Measurements from ENCODE around the gene DCDC2B.

DCDC2B gene

GRCh38 chr1:32197074-32197473, 11.8 kb upstream of the DCDC2B start:
- H3K27ac ChIP-seq (ENCODE audit: low read depth, low read length, severe bottlenecking), result no peak overlapping the region
- H3K4me1 ChIP-seq (ENCODE audit: control insufficient read depth, insufficient read depth, low read length, poor library complexity, severe bottlenecking), result peaks cover 10% of the 10 kb centered on the region
- H3K36me3 ChIP-seq (ENCODE audit: control insufficient read depth, insufficient read depth, low read length), result peaks cover 62% of the 10 kb centered on the region
- H3K4me3 ChIP-seq (ENCODE audit: extremely low read depth, insufficient read depth, low read length, poor library complexity, severe bottlenecking), result no peak overlapping the region
- no CpG with 5 or more reads among the region's 1 CpG for WGBS, 2 experiments (ENCODE audit: insufficient coverage in 2 of 2)
- no peaks in the 10 kb centered on the region for H3K9me3 ChIP-seq (ENCODE audit: control insufficient read depth, low read length)

GRCh38 chr1:32197837-32198236, 11.1 kb upstream of the DCDC2B start:
- no peak overlapping the region for H3K27ac ChIP-seq (ENCODE audit: low read depth, low read length, severe bottlenecking)
- no peak overlapping the region for H3K4me3 ChIP-seq (ENCODE audit: extremely low read depth, insufficient read depth, low read length, poor library complexity, severe bottlenecking)
- H3K36me3 ChIP-seq (ENCODE audit: control insufficient read depth, insufficient read depth, low read length), result peaks cover 54% of the 10 kb centered on the region
- peaks cover 10% of the 10 kb centered on the region for H3K4me1 ChIP-seq (ENCODE audit: control insufficient read depth, insufficient read depth, low read length, poor library complexity, severe bottlenecking)
- 89 to 90% methylated on average over 2 to 4 of the region's 6 CpGs for WGBS, 2 experiments (ENCODE audit: insufficient coverage in 2 of 2)
- H3K9me3 ChIP-seq (ENCODE audit: control insufficient read depth, low read length), result no peaks in the 10 kb centered on the region

DNA sequence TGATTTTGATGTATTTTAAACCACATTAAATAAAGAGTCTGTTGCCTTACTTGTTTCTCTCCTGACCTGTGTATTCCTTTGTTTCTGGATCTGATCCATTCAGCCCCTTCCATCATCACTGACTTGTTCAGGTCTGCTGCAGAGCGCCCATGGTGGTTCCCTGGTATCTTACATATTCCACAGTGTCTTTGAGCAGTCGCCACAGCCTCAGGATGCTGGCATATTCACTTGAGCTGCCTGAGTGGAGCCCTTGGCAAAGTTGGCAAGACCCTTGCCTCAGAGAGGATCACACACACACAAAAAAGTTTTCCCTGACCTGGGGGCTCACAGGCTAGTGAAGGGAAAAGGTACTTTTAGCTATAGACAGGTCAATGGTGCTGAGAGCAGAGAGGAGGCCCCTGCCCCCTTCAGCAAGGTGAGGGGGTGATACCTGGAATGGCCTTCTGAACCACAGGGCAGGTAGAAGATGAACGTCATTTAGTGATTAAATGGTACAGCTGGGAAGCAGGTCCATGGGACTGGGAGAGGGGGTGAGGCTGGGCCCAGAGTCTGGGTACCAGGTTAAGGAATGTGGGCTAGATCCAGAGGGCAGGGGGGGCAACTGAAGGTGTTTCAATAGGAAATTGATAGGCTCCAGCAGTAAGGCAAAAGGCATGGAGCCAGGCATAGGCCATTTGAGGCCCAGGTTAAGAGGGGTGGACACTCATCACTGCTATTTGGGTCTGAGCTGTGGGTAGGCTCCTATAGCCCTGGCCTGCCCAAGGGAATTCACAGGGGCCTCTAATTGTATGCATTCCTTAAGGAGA, 10.4 kb upstream of the DCDC2B start:
- Histone ChIP-seq H3K27ac (ENCODE audit: low read depth, low read length, severe bottlenecking) (peak overlapping the region; percentile 16), H3K4me1 (ENCODE audit: control insufficient read depth, insufficient read depth, low read length, poor library complexity, severe bottlenecking) (peaks cover 10% of the 10 kb centered on the region), H3K4me3 (ENCODE audit: extremely low read depth, insufficient read depth, low read length, poor library complexity, severe bottlenecking) (no peak overlapping the region), H3K9me3 (ENCODE audit: control insufficient read depth, low read length) (no peaks in the 10 kb centered on the region), H3K36me3 (ENCODE audit: control insufficient read depth, insufficient read depth, low read length) (peaks cover 48% of the 10 kb centered on the region)
- WGBS, 2 experiments (ENCODE audit: insufficient coverage in 2 of 2), result 87 to 100% methylated on average over 2 to 3 of the region's 3 CpGs

GRCh38 chr1:32199043-32199716, 9.7 kb upstream of the DCDC2B start:
- Histone ChIP-seq H3K4me3 (ENCODE audit: extremely low read depth, insufficient read depth, low read length, poor library complexity, severe bottlenecking) (no peak overlapping the region), H3K9me3 (ENCODE audit: control insufficient read depth, low read length) (no peaks in the 10 kb centered on the region)
- WGBS, 2 experiments (ENCODE audit: insufficient coverage in 2 of 2), result 79 to 92% methylated on average over 2 of the region's 4 CpGs

GRCh38 chr1:32199717-32200072, 9.2 kb upstream of the DCDC2B start:
- 62 to 63% methylated on average over 2 to 3 of the region's 6 CpGs for WGBS, 2 experiments (ENCODE audit: insufficient coverage in 2 of 2)
- Histone ChIP-seq H3K9me3 (ENCODE audit: control insufficient read depth, low read length) (no peaks in the 10 kb centered on the region), H3K4me1 (ENCODE audit: control insufficient read depth, insufficient read depth, low read length, poor library complexity, severe bottlenecking) (peaks cover 10% of the 10 kb centered on the region), H3K36me3 (ENCODE audit: control insufficient read depth, insufficient read depth, low read length) (peaks cover 35% of the 10 kb centered on the region), H3K4me3 (ENCODE audit: extremely low read depth, insufficient read depth, low read length, poor library complexity, severe bottlenecking) (peak overlapping the region; percentile 55), H3K27ac (ENCODE audit: low read depth, low read length, severe bottlenecking) (peak overlapping the region; percentile 88)

More at GRCh38 chr1:32199043-32199716, 9.7 kb upstream of the DCDC2B start:
- H3K4me1 ChIP-seq (ENCODE audit: control insufficient read depth, insufficient read depth, low read length, poor library complexity, severe bottlenecking), result peaks cover 10% of the 10 kb centered on the region
- H3K36me3 ChIP-seq (ENCODE audit: control insufficient read depth, insufficient read depth, low read length), result peaks cover 40% of the 10 kb centered on the region
- H3K27ac ChIP-seq (ENCODE audit: low read depth, low read length, severe bottlenecking), result peak overlapping the region; percentile 29

- Histone ChIP-seq H3K4me1 (ENCODE audit: control insufficient read depth, insufficient read depth, low read length, poor library complexity, severe bottlenecking) (peaks cover 10% of the 10 kb centered on the region), H3K36me3 (ENCODE audit: control insufficient read depth, insufficient read depth, low read length) (peaks cover 28% of the 10 kb centered on the region), H3K4me3 (ENCODE audit: extremely low read depth, insufficient read depth, low read length, poor library complexity, severe bottlenecking) (peak within 1 kb of the TSS; percentile 55), H3K27ac (ENCODE audit: low read depth, low read length, severe bottlenecking) (peak within 1 kb of the TSS; percentile 88), H3K9me3 (ENCODE audit: control insufficient read depth, low read length) (no peaks in the 10 kb centered on the region)
- 0% methylated on average over 16 to 19 of the region's 34 CpGs for WGBS, 2 experiments (ENCODE audit: insufficient coverage in 2 of 2)
These were observed 8.5 kb upstream of the DCDC2B start, which contains the start of gene CCDC28B for GRCh38 chr1:32200226-32201010. Gene CCDC28B, plus strand, starts transcription at chr1:32200595. Its CDS starts 1,341 bp downstream, at chr1:32201936.

DNA sequence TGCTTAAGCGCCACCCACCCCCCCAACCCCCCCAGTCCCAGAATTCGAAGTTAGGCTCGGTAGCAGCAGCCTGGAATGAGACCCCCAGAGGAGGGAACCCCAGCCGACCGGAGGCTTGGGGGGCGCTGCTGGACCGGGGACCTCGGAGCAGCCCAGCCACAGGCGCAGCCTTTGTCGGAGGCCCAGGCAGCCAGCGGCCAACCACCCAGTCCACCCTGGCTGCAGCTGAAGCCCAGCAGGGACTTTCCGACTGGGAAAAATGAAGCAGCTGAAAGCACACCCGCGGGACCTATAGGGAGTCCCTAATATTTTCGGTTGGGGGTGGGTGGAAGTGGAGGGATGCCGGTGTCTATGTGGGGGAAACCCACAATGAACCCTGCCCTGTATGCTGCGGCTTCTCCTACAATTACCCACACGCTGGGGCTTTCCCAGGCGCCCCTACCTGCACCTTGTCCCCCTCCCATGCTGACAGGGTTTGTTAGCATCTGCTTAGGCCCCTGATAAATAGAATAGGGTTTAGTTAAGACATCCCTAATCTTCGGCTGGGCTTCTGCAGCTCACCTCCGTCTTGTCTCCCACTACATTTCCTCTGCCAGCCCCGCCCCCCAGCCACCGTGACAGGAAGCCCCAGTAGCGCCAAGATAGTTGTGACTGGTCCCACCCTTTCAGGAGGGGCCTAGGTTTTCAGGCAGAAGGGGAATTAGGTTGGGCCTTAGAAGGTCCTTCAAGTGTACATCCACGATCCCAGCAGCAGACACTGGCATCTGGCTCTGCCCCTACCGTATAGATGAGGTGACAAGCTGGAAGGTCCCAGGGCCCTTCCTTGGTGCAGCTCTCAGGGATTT, 7.7 kb upstream of the DCDC2B start:
- Histone ChIP-seq H3K4me3 (ENCODE audit: extremely low read depth, insufficient read depth, low read length, poor library complexity, severe bottlenecking) (peak overlapping the region; percentile 55), H3K9me3 (ENCODE audit: control insufficient read depth, low read length) (no peaks in the 10 kb centered on the region), H3K36me3 (ENCODE audit: control insufficient read depth, insufficient read depth, low read length) (peaks cover 20% of the 10 kb centered on the region), H3K27ac (ENCODE audit: low read depth, low read length, severe bottlenecking) (peak overlapping the region; percentile 88), H3K4me1 (ENCODE audit: control insufficient read depth, insufficient read depth, low read length, poor library complexity, severe bottlenecking) (peaks cover 10% of the 10 kb centered on the region)
- WGBS, 2 experiments (ENCODE audit: insufficient coverage in 2 of 2), result 6 to 15% methylated on average over 9 to 19 of the region's 26 CpGs

- Histone ChIP-seq H3K4me3 (ENCODE audit: extremely low read depth, insufficient read depth, low read length, poor library complexity, severe bottlenecking) (peak overlapping the region; percentile 68), H3K27ac (ENCODE audit: low read depth, low read length, severe bottlenecking) (peak overlapping the region; percentile 13), H3K36me3 (ENCODE audit: control insufficient read depth, insufficient read depth, low read length) (peaks cover 11% of the 10 kb centered on the region), H3K4me1 (ENCODE audit: control insufficient read depth, insufficient read depth, low read length, poor library complexity, severe bottlenecking) (peaks cover under 1% of the 10 kb centered on the region), H3K9me3 (ENCODE audit: control insufficient read depth, low read length) (no peaks in the 10 kb centered on the region)
- WGBS, 2 experiments (ENCODE audit: insufficient coverage in 2 of 2), result 75 to 78% methylated on average over 12 to 18 of the region's 26 CpGs
These were observed 3.9 kb upstream of the DCDC2B start for GRCh38 chr1:32204943-32205361.

GRCh38 chr1:32205401-32206370, 3.2 kb upstream of the DCDC2B start, which contains the start of gene IQCC:
Gene IQCC, plus strand, starts transcription at chr1:32205671. Its CDS starts 11 bp downstream, at chr1:32205682.
- Histone ChIP-seq H3K36me3 (ENCODE audit: control insufficient read depth, insufficient read depth, low read length) (peaks cover 11% of the 10 kb centered on the region), H3K27ac (ENCODE audit: low read depth, low read length, severe bottlenecking) (peak within 1 kb of the TSS; percentile 23), H3K4me1 (ENCODE audit: control insufficient read depth, insufficient read depth, low read length, poor library complexity, severe bottlenecking) (no peaks in the 10 kb centered on the region), H3K4me3 (ENCODE audit: extremely low read depth, insufficient read depth, low read length, poor library complexity, severe bottlenecking) (peak within 1 kb of the TSS; percentile 68), H3K9me3 (ENCODE audit: control insufficient read depth, low read length) (no peaks in the 10 kb centered on the region)
- WGBS, 2 experiments (ENCODE audit: insufficient coverage in 2 of 2), result 0 to 9% methylated on average over 54 to 67 of the region's 77 CpGs

All from mesodermal cell (in vitro differentiated cells).